Measurements from ENCODE around the gene ZBTB24. TPM values are rescaled to one million over a fixed set of nuclear protein-coding genes. Genes with fewer than 3 reads are reported as not detected.

Gene ZBTB24
- total and polyA plus RNA-seq, 4 donors = 1.2 to 3.9 (median 2.2) TPM

GRCh38 chr6:109449795-109450673 lies 33.0 kb downstream of the ZBTB24 start (continued):
- TF ChIP-seq ATF3 (IDR thresholded peaks at IDR 0.05) (no peak), RAD21 (IDR thresholded peaks at IDR 0.05) (no peak)

GRCh38 chr6:109449064-109449794 lies 33.8 kb downstream of the ZBTB24 start:
- H3K36me3 ChIP-seq (ENCODE audit: control insufficient read depth in 4 of 4, insufficient read depth in 3 of 4, low read depth in 1 of 4, low read length in 3 of 4) = peaks cover 0 to 3% (median under 1%) of the 10 kb centered on the region in 4 donors
- no peaks in the 10 kb centered on the region for H3K27me3 ChIP-seq (ENCODE audit: control insufficient read depth in 4 of 4, insufficient read depth in 4 of 4, low read length in 3 of 4)
- H3K9me3 ChIP-seq (ENCODE audit: control insufficient read depth in 4 of 4, low read length in 3 of 4) = no peaks in the 10 kb centered on the region
- TF ChIP-seq HNF4A (conservative IDR thresholded peaks at IDR 0.05) (no peak), NR2F2 (IDR thresholded peaks at IDR 0.05) (no peak), GABPA (IDR thresholded peaks at IDR 0.05 in 1 of 2, conservative IDR thresholded peaks at IDR 0.05 in 1 of 2) (no peak), JUND (IDR thresholded peaks at IDR 0.05) (no peak), FOXA2 (IDR thresholded peaks at IDR 0.05) (no peak), TAF1 (conservative IDR thresholded peaks at IDR 0.05) (no peak), REST (IDR thresholded peaks at IDR 0.05) (no peak), ATF3 (IDR thresholded peaks at IDR 0.05) (no peak), RXRA (IDR thresholded peaks at IDR 0.05) (no peak), CTCF (IDR thresholded peaks at IDR 0.05; ENCODE audit: low read depth, low read length, missing input control) (no peak)
- H3K27ac ChIP-seq (ENCODE audit: low read depth in 1 of 2, low read length in 2 of 2) = no peak overlapping the region
- no peak overlapping the region for H3K9ac ChIP-seq (ENCODE audit: low read depth in 1 of 2, low read length in 2 of 2)
- H3K4me3 ChIP-seq (ENCODE audit: low read depth in 1 of 3, low read length in 3 of 3) = no peak overlapping the region
- H3K4me1 ChIP-seq (ENCODE audit: control insufficient read depth in 4 of 4, insufficient read depth in 4 of 4, low read length in 3 of 4) = no peaks in the 10 kb centered on the region
- 84% methylated on average over 19 of the region's 19 CpGs for WGBS
- DNase-seq (ENCODE audit: low spot score) = no peak

- Histone ChIP-seq H3K36me3 (ENCODE audit: control insufficient read depth in 4 of 4, insufficient read depth in 3 of 4, low read depth in 1 of 4, low read length in 3 of 4) (peaks cover 0 to 3% (median 1%) of the 10 kb centered on the region in 4 donors), H3K27me3 (ENCODE audit: control insufficient read depth in 4 of 4, insufficient read depth in 4 of 4, low read length in 3 of 4) (no peaks in the 10 kb centered on the region), H3K27ac (ENCODE audit: low read depth in 1 of 2, low read length in 2 of 2) (no peak overlapping the region), H3K4me1 (ENCODE audit: control insufficient read depth in 4 of 4, insufficient read depth in 4 of 4, low read length in 3 of 4) (no peaks in the 10 kb centered on the region), H3K4me3 (ENCODE audit: low read depth in 1 of 3, low read length in 3 of 3) (no peak overlapping the region), H3K9ac (ENCODE audit: low read depth in 1 of 2, low read length in 2 of 2) (no peak overlapping the region), H3K9me3 (ENCODE audit: control insufficient read depth in 4 of 4, low read length in 3 of 4) (no peaks in the 10 kb centered on the region)
- TF ChIP-seq JUND (IDR thresholded peaks at IDR 0.05) = no peak
- TF ChIP-seq HNF4G (IDR thresholded peaks at IDR 0.05) = no peak
- TF ChIP-seq FOXA1 (IDR thresholded peaks at IDR 0.05) = no peak
- TF ChIP-seq ATF3 (IDR thresholded peaks at IDR 0.05) = no peak
- no peak for TF ChIP-seq FOXA2 (IDR thresholded peaks at IDR 0.05)
- no peak for TF ChIP-seq REST (IDR thresholded peaks at IDR 0.05)
- TF ChIP-seq NR2F2 (IDR thresholded peaks at IDR 0.05) = no peak
- no peak for TF ChIP-seq RAD21 (IDR thresholded peaks at IDR 0.05)
- WGBS = 82% methylated on average over 7 of the region's 7 CpGs
- no peak for DNase-seq (ENCODE audit: low spot score)
Observed at GRCh38 chr6:109448615-109449014, 34.4 kb downstream of the ZBTB24 start.
